ENCODE results near the gene SLC27A5.
"Not testable (repeated sequence)": the region's sequence is repeated elsewhere in the genome, so short reads cannot be mapped to it uniquely, and the experiment has no call there.

The SLC27A5 gene

DNA sequence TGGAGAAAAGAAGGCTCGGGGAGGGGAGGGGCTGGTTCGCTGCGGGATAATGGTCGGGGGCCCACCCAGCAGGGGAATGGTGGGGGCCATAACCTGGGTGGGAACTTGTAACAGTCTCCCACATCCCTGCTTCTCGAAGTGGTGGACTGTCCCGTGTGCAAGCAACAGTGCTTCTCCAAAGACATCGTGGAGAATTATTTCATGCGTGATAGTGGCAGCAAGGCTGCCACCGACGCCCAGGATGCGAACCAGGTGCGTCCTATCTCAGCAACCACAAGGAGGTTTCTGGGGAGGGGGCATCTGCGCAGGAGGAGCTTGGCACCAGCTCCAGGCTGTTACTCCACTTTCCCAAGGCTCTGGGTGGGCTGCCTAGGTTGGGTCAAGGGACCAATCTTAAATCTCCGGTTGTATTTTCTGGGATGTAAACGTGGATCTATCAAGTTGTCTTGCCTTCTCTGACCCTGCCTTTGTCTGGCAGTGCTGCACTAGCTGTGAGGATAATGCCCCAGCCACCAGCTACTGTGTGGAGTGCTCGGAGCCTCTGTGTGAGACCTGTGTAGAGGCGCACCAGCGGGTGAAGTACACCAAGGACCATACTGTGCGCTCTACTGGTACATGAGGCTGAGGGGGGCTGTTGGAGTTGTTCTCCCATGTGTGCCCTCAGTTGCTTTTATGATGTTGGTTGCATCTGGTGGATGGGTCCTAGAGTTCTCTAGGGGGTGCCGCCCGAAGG is 33.7 kb upstream of the SLC27A5 start:
- H3K9me3 Mint-ChIP-seq: no peaks in the 10 kb centered on the region
- H3K27ac Mint-ChIP-seq (ENCODE audit: low read depth): peak overlapping the region; percentile 81
- peak overlapping the region; percentile 88 for H3K4me3 Mint-ChIP-seq
- H3K36me3 Mint-ChIP-seq (ENCODE audit: insufficient read depth): peaks cover 47% of the 10 kb centered on the region
- H3K27me3 Mint-ChIP-seq: peaks cover 10% of the 10 kb centered on the region
- no peak for DNase-seq (ENCODE audit: low spot score in 2 of 2)
- peaks cover 32% of the 10 kb centered on the region for H3K4me1 Mint-ChIP-seq
- ATAC-seq (replicated peaks; ENCODE audit: extremely low read depth, poor library complexity, severe bottlenecking): no peak

DNA sequence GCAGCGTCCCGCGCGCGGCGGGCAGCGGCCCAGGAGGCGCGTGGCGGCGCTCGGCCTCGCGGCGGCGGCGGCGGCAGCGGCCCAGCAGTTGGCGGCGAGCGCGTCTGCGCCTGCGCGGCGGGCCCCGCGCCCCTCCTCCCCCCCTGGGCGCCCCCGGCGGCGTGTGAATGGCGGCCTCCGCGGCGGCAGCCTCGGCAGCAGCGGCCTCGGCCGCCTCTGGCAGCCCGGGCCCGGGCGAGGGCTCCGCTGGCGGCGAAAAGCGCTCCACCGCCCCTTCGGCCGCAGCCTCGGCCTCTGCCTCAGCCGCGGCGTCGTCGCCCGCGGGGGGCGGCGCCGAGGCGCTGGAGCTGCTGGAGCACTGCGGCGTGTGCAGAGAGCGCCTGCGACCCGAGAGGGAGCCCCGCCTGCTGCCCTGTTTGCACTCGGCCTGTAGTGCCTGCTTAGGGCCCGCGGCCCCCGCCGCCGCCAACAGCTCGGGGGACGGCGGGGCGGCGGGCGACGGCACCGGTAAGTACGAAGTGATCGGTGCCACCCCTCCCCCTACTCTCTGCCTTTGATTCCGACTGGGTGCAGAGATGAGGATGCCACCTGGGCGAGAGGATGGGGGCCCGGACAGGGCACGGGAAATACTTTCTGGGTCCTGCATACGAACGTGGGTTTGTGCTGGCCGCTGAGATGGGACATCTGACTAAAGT is 32.9 kb upstream of the SLC27A5 start:
- ATAC-seq (replicated peaks; ENCODE audit: extremely low read depth, poor library complexity, severe bottlenecking) (peak; percentile 38), DNase-seq (ENCODE audit: low spot score in 2 of 2) (peak in 1 of 2 donors; percentile 33)
- Mint-ChIP-seq H3K4me1 (peaks cover 32% of the 10 kb centered on the region), H3K27ac (ENCODE audit: low read depth) (peak overlapping the region; percentile 97), H3K27me3 (peaks cover 10% of the 10 kb centered on the region), H3K9me3 (no peaks in the 10 kb centered on the region), H3K36me3 (ENCODE audit: insufficient read depth) (peaks cover 41% of the 10 kb centered on the region), H3K4me3 (peak overlapping the region; percentile 88)

DNA sequence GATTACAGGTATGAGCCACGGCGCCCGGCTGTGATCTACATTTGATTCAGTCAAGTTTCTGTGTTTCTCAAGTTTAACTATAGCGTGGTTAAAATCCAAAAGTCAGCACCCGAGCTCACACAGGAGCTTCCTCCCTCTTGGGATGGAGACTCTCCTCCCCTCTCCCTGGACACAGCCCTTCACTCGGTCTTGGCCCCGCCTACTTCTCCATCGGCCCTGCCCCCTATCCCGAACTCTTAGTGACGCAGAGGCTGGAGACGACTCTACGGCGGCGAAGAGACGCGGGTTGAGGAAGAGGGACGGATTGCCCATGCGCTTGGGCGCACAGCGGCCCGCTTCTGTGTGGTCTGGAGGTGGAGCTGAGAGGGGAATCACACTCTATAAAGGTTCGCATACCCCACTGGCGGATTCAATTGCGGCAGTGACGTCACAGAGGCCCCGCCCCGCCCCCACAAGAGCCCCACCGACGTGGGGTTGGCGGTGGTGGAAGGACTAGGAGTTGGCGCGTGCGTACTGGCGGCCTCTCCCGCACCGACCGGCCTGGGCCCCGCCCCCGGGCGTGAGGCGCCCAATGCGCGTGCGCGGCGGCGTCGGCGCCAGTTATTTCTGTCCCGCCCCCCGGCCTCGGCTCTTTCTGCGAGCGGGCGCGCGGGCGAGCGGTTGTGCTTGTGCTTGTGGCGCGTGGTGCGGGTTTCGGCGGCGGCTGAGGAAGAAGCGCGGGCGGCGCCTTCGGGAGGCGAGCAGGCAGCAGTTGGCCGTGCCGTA is 32.2 kb upstream of the SLC27A5 start, which contains the start of gene TRIM28:
TRIM28 (plus strand) TSS at position 239 of the 765 bp plus-strand sequence. CDS start 694 bp downstream, outside the sequence.
- DNase-seq (ENCODE audit: low spot score in 2 of 2) (peak; percentile 99 to 100), ATAC-seq (replicated peaks; ENCODE audit: extremely low read depth, poor library complexity, severe bottlenecking) (peak; percentile 94)
- H3K27me3 Mint-ChIP-seq: peaks cover 17% of the 10 kb centered on the region
- no peaks in the 10 kb centered on the region for H3K9me3 Mint-ChIP-seq
- peak within 1 kb of the TSS; percentile 97 for H3K27ac Mint-ChIP-seq (ENCODE audit: low read depth)
- peaks cover 36% of the 10 kb centered on the region for H3K36me3 Mint-ChIP-seq (ENCODE audit: insufficient read depth)
- peak within 1 kb of the TSS; percentile 88 for H3K4me3 Mint-ChIP-seq
- peaks cover 33% of the 10 kb centered on the region for H3K4me1 Mint-ChIP-seq

DNA sequence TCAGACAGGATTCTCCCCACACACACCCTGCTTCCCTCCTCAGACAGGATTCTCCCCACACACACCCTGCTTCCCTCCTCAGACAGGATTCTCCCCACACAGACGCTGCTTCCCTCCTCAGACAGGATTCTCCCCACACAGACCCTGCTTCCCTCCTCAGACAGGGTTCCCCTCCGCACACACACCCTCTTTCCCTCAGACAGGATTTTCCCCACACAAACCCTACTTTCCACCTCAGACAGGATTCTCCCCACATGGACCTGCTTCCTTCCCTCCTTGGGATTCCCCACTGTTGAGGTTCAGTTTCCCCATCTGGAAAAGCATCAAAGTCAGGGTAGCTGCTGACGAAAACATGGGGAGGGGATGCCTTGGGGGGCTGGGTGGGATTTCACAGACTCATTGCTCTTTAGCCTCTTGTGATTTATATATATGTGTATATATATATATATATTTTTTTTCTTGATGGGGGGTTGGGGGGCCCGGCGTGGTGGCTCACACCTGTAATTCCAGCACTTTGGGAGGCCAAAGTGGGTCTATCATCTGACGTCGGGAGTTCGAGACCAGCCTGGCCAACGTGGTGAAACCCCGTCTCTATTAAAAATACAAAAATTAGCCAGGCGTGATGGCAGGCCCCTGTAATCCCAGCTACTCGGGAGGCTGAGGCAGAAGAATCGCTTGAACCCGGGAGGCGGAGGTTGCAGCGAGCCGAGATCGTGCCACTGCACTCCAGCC is 31.0 kb upstream of the SLC27A5 start:
- Mint-ChIP-seq H3K27me3 (peaks cover 27% of the 10 kb centered on the region), H3K36me3 (ENCODE audit: insufficient read depth) (peaks cover 29% of the 10 kb centered on the region), H3K4me1 (peaks cover 38% of the 10 kb centered on the region)
- not testable (repeated sequence) for H3K9me3 Mint-ChIP-seq; H3K27ac Mint-ChIP-seq (ENCODE audit: low read depth); DNase-seq (ENCODE audit: low spot score in 2 of 2); H3K4me3 Mint-ChIP-seq; ATAC-seq (replicated peaks; ENCODE audit: extremely low read depth, poor library complexity, severe bottlenecking)

DNA sequence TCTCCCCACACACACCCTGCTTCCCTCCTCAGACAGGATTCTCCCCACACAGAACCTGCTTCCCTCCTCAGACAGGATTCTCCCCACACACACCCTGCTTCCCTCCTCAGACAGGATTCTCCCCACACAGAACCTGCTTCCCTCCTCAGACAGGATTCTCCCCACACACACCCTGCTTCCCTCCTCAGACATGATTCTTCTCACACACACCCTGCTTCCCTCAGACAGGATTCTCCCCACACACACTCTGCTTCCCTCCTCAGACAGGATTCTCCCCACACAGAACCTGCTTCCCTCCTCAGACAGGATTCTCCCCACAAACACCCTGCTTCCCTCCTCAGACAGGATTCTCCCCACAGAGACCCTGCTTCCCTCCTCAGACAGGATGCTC is 27.4 kb upstream of the SLC27A5 start:
- Mint-ChIP-seq H3K4me3 (peak overlapping the region; percentile 65), H3K27me3 (peaks cover 52% of the 10 kb centered on the region), H3K4me1 (peaks cover 13% of the 10 kb centered on the region)
- H3K36me3 Mint-ChIP-seq (ENCODE audit: insufficient read depth); H3K9me3 Mint-ChIP-seq; DNase-seq (ENCODE audit: low spot score in 2 of 2); H3K27ac Mint-ChIP-seq (ENCODE audit: low read depth); ATAC-seq (replicated peaks; ENCODE audit: extremely low read depth, poor library complexity, severe bottlenecking): not testable (repeated sequence)

DNA sequence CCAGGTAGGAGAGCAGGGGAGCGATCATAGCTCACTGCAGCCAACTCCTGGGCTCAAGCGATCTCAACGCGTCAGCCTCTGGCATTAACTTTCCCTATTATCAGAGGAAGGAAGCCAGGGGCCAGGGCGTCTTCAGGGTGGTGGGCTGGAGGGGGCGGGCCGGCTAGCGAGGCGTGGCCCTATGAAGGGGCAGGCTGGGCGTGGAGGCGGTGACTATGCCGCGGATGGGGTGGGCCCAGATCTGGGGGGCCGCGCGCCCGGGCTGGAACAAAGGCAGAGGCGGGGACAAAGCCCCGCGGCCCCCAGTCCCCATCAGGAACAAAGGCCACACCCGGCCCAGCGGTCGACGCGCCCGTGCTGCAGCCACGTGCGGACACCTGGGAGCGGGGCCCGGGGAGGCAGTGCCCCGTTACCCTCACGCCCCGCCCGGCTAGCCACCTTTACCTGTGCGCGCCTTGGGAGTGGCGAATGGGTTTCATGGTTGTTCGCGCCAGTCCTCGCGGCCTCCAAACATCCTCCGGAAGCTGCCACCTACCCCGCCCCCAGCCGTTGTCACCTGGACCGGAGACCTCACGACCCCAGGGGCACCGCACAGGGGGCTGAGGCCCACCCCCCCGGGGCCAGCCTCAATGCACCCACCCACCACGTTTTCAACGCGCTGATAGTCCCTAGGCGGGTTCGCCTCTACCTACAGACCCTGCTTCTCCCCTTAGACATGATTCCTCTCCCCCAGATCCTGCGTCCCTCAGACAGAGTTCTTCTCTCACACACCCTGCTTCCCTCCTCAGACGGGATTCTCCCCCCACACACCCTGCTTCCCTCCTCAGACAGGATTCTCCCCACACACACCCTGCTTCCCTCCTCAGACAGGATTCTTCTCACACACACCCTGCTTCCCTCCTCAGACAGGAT is 26.7 kb upstream of the SLC27A5 start:
- H3K27me3 Mint-ChIP-seq: peaks cover 52% of the 10 kb centered on the region
- no peak overlapping the region for H3K27ac Mint-ChIP-seq (ENCODE audit: low read depth)
- H3K9me3 Mint-ChIP-seq: no peaks in the 10 kb centered on the region
- peaks cover 2% of the 10 kb centered on the region for H3K36me3 Mint-ChIP-seq (ENCODE audit: insufficient read depth)
- peak overlapping the region; percentile 65 for H3K4me3 Mint-ChIP-seq
- DNase-seq (ENCODE audit: low spot score in 2 of 2) (no peak), ATAC-seq (replicated peaks; ENCODE audit: extremely low read depth, poor library complexity, severe bottlenecking) (peak; percentile 49)
- H3K4me1 Mint-ChIP-seq: peaks cover 7% of the 10 kb centered on the region

DNA sequence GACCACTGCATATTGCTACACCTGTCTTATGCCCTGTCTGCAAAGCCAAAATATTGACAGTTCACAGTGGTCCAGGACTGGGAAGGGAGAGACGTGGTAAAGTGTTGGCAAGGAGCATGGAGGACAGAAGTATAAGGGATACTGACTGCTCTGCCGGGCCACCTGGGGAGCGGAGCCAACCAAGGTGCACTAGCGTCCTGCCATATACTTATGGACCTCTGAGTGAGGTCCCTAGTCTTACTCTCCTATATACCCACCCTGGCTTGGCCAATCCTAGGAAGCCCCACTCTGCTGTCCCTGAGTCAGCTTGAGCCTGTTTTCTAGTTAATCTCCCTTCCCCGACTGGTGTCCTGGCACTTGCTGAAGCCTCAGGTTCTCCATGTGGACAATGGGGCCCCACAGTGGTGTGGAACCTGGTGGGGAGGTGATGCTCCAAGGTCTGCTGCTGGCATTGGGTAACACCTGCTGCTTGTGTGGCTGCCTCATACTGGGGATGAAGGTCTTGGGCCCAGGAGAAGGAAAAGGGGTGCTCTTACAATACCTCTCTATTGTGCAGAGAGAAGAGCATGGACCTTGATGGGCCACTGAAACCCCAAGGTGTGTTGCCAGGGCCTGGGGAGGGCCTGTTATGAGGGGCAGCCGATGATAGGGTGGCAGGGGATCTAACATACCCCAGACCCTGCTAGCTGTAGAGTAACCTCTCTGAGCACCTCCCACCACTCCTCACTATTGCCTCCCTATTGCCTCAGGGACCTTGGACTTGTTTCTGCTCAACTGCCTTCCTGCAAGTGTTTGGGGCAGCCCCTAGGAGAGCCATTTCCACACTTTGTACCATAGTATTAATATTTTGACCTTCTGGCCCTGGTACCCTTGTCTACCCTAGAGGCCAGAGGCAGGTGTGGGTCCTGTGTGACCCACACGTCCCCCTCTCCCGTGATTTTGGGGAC is 25.3 kb upstream of the SLC27A5 start:
- no peak for DNase-seq (ENCODE audit: low spot score in 2 of 2)
- peaks cover 5% of the 10 kb centered on the region for H3K4me1 Mint-ChIP-seq
- no peak overlapping the region for H3K4me3 Mint-ChIP-seq
- H3K36me3 Mint-ChIP-seq (ENCODE audit: insufficient read depth): peaks cover 2% of the 10 kb centered on the region
- ATAC-seq (replicated peaks; ENCODE audit: extremely low read depth, poor library complexity, severe bottlenecking): no peak
- H3K27ac Mint-ChIP-seq (ENCODE audit: low read depth): no peak overlapping the region
- H3K27me3 Mint-ChIP-seq: peaks cover 46% of the 10 kb centered on the region
- no peaks in the 10 kb centered on the region for H3K9me3 Mint-ChIP-seq

DNA sequence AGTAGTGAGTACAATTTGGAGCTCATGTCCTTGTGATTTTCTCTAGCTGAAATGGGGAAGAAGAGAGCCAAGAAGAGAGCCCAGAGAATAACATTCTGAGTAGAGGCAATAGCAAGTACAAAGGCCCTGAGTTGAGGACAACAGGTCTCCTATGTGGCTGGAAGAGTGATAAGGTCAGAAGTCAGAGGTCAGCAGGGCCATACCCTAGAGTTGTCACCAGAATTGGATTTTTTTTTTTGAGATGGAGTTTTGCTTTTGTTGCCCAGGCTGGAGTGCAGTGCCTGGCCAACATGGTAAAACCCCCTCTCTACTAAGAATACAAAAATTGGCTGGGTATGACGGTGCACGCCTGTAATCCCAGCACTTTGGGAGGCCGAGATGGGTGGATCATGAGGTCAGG is 24.1 kb upstream of the SLC27A5 start:
- peaks cover 59% of the 10 kb centered on the region for H3K27me3 Mint-ChIP-seq
- H3K4me1 Mint-ChIP-seq: peaks cover 5% of the 10 kb centered on the region
- DNase-seq (ENCODE audit: low spot score in 2 of 2) (no peak), ATAC-seq (replicated peaks; ENCODE audit: extremely low read depth, poor library complexity, severe bottlenecking) (no peak)
- H3K9me3 Mint-ChIP-seq: no peaks in the 10 kb centered on the region
- no peak overlapping the region for H3K4me3 Mint-ChIP-seq
- no peak overlapping the region for H3K27ac Mint-ChIP-seq (ENCODE audit: low read depth)
- peaks cover 2% of the 10 kb centered on the region for H3K36me3 Mint-ChIP-seq (ENCODE audit: insufficient read depth)

DNA sequence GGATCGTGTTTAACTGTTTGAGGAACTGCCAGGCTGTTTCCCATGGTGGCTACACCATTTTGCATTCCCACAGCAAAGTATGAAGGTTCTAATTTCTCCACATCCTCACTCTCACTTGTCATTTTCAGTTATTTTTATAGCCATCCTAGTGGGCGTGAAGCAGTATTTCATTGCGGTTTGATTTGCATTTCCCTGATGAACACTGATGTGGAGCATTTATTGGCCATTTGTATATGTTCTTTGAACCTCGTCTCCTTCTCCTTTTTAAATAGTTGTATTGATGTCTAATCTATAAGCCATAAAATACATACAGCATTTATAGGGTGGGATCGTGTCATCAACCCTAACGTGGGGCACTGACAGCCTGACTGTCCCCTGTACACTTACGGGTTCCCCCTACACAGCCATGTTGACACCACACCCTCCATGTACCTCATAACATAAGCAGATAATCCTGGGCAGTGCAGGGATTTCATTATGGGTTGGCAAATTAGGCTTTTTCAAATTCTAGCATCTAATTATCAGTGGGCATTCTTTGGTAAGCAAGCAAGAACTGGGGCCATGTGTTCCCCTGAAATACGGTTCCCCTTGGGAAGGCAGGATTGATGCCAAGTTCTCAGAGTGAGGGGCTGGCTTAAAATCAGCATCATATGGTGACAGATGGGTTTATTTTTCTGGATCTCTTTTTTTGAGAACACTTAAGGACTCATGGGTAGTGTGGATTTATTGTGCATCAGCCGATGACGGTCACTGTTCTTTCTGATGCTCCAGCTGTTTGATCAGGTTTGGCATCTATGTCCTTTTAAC is 19.4 kb upstream of the SLC27A5 start:
- DNase-seq (ENCODE audit: low spot score in 2 of 2) (no peak), ATAC-seq (replicated peaks; ENCODE audit: extremely low read depth, poor library complexity, severe bottlenecking) (no peak)
- Mint-ChIP-seq H3K27me3 (peaks cover 27% of the 10 kb centered on the region), H3K36me3 (ENCODE audit: insufficient read depth) (no peaks in the 10 kb centered on the region), H3K9me3 (no peaks in the 10 kb centered on the region), H3K27ac (ENCODE audit: low read depth) (no peak overlapping the region), H3K4me1 (no peaks in the 10 kb centered on the region), H3K4me3 (no peak overlapping the region)

DNA sequence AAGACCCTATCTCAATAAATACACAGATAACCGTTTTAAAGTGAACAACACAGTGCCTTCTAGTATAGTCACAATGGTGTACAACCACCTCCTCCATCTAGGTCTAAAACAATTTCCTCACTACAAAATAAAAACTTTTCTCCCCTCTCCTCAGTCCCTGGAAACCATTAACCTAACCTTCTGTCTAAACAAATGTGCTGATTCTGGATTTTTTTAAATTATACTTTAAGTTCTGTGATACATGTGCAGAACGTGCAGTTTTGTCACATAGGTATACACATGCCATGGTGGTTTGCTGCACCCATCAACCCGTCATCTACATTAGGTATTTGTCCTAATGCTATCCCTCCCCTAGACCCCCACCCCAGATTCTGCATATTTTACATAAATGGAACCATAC is 17.6 kb upstream of the SLC27A5 start:
- DNase-seq (ENCODE audit: low spot score in 2 of 2) (no peak), ATAC-seq (replicated peaks; ENCODE audit: extremely low read depth, poor library complexity, severe bottlenecking) (no peak)
- H3K4me1 Mint-ChIP-seq: no peaks in the 10 kb centered on the region
- peaks cover 17% of the 10 kb centered on the region for H3K27me3 Mint-ChIP-seq
- no peak overlapping the region for H3K4me3 Mint-ChIP-seq
- H3K27ac Mint-ChIP-seq (ENCODE audit: low read depth): no peak overlapping the region
- no peaks in the 10 kb centered on the region for H3K9me3 Mint-ChIP-seq
- H3K36me3 Mint-ChIP-seq (ENCODE audit: insufficient read depth): no peaks in the 10 kb centered on the region
